Nephron progenitor cell (in vitro differentiated cells): ENCODE results near the gene SLC5A1.

Experiments
- DNase-seq: peaks from one replicate; pipeline ENCODE4 v3.0.0; 2021
- H3K27ac Mint-ChIP-seq: 2 replicates; pipeline ENCODE4 v1.8.0; 2021; ENCODE audit warnings: mild to moderate bottlenecking, moderate library complexity, mixed read lengths
- H3K27me3 Mint-ChIP-seq: 2 replicates; pipeline ENCODE4 v1.8.0; 2021; ENCODE audit warnings: mild to moderate bottlenecking, low read depth, mixed read lengths; ENCODE audit not compliant: poor library complexity
- H3K36me3 Mint-ChIP-seq: 2 replicates; pipeline ENCODE4 v1.8.0; 2021; ENCODE audit warnings: low read depth, mixed read lengths
- H3K4me1 Mint-ChIP-seq: 2 replicates; pipeline ENCODE4 v1.8.0; 2021; ENCODE audit warnings: mixed read lengths
- H3K4me3 Mint-ChIP-seq: 2 replicates; pipeline ENCODE4 v1.8.0; 2021; ENCODE audit warnings: mild to moderate bottlenecking, moderate library complexity, mixed read lengths
- H3K9me3 Mint-ChIP-seq: 2 replicates; pipeline ENCODE4 v1.8.0; 2021; ENCODE audit warnings: mild to moderate bottlenecking, moderate library complexity, mixed read lengths
- TF ChIP-seq, protein P1 (sequence below): fragments of 200-600 bp; sonication (generic); IDR thresholded peaks from 2 replicates; pipeline ENCODE4 v1.5.0; 2021; ENCODE audit warnings: antibody characterized with exemption

The SLC5A1 gene

DNA sequence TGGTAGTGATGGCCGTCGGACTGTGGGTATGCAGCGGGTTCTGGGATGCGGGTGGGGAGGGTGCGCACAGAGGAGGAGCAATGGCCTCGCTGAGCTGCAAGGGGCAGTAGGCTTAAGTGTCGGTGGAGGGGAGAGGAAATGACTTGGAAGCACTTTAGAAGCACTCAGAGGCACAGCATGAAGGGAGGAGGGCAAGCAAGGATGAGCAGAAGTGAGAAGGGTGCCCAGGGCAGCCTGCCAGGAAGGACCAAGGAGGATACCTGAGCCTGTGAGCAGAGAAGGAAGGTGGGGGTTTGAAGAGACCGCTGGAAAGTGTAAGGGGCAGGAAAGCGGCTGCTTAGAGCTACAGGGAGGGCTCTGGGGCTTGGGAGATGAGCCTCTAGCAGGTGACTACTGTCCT lies 330 bp downstream of the SLC5A1 start:
- H3K36me3 Mint-ChIP-seq = no peaks in the 10 kb centered on the region
- H3K27me3 Mint-ChIP-seq = peaks cover 10% of the 10 kb centered on the region
- H3K4me1 Mint-ChIP-seq = no peaks in the 10 kb centered on the region
- no peak for DNase-seq
- TF ChIP-seq, protein P1, sequence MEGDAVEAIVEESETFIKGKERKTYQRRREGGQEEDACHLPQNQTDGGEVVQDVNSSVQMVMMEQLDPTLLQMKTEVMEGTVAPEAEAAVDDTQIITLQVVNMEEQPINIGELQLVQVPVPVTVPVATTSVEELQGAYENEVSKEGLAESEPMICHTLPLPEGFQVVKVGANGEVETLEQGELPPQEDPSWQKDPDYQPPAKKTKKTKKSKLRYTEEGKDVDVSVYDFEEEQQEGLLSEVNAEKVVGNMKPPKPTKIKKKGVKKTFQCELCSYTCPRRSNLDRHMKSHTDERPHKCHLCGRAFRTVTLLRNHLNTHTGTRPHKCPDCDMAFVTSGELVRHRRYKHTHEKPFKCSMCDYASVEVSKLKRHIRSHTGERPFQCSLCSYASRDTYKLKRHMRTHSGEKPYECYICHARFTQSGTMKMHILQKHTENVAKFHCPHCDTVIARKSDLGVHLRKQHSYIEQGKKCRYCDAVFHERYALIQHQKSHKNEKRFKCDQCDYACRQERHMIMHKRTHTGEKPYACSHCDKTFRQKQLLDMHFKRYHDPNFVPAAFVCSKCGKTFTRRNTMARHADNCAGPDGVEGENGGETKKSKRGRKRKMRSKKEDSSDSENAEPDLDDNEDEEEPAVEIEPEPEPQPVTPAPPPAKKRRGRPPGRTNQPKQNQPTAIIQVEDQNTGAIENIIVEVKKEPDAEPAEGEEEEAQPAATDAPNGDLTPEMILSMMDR = no peak
- no peaks in the 10 kb centered on the region for H3K9me3 Mint-ChIP-seq
- no peak overlapping the region for H3K4me3 Mint-ChIP-seq
- H3K27ac Mint-ChIP-seq = no peak overlapping the region

DNA sequence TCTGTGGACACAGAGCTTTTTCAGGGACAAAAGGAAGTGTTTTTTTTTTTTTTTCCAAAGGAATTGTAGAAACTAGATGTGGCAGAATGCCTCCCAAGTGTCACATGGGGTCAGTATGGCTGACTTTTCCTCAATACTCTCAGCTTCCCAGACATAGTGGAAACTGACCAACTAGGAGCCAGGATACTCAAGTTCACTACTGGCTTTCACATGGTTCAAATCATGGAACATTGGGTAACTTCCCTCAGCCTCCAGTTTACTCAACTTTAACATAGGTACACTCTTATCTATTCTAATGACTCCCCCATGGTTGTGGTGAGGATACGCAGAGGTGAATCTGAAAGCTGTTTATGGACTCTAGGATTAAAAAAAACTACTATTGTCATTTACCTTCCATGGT lies 1.4 kb downstream of the SLC5A1 start:
- Mint-ChIP-seq H3K27me3 (peaks cover 10% of the 10 kb centered on the region), H3K4me1 (no peaks in the 10 kb centered on the region), H3K4me3 (no peak overlapping the region), H3K27ac (no peak overlapping the region), H3K9me3 (no peaks in the 10 kb centered on the region), H3K36me3 (no peaks in the 10 kb centered on the region)
- TF ChIP-seq, protein P1 = no peak
- DNase-seq = no peak

DNA sequence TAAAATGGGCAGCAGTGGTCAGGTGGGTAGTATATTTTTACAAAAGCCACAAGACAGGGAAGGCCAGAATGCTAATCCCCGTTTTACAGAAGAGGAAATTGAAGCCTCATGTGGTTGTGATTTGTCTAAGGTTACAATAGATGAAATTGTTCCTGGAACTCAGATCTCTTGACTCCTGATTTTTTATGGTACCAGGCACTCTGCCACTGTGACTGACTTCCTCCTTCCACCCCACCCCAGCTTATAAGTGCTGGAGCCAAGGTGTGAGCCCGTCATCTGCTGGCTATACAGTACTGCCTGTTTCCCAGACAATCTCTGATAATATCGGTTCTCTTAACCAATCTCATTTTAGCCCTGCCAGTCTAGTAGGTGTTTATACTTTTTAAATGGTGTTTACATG lies 1.9 kb downstream of the SLC5A1 start:
- Mint-ChIP-seq H3K4me1 (peaks cover under 1% of the 10 kb centered on the region), H3K4me3 (no peak overlapping the region), H3K27ac (no peak overlapping the region), H3K9me3 (no peaks in the 10 kb centered on the region), H3K27me3 (peaks cover 9% of the 10 kb centered on the region), H3K36me3 (no peaks in the 10 kb centered on the region)
- no peak for DNase-seq
- TF ChIP-seq, protein P1 = no peak

DNA sequence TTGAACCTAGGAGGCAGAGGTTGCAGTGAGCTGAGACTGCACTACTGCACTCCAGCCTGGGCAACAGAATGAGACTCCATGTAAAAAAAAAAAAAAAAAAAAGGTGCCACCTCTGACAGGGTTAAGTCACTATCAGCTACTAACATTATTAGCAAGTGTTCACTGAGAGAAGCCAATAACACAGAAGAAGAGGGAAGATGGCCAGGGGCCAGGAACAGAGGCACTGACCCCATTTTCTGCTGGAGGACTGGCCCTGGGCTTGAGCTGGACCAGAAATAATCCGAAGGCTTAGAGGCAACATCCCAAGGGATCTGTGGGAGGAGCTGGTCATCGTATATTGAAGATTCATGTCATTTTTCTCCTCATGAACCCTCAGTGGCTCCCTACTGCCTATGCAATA lies 5.0 kb downstream of the SLC5A1 start:
- no peak for DNase-seq
- Mint-ChIP-seq H3K27ac (no peak overlapping the region), H3K27me3 (peaks cover 10% of the 10 kb centered on the region), H3K9me3 (no peaks in the 10 kb centered on the region), H3K4me1 (peaks cover 11% of the 10 kb centered on the region), H3K4me3 (no peak overlapping the region), H3K36me3 (no peaks in the 10 kb centered on the region)
- TF ChIP-seq, protein P1 = no peak

DNA sequence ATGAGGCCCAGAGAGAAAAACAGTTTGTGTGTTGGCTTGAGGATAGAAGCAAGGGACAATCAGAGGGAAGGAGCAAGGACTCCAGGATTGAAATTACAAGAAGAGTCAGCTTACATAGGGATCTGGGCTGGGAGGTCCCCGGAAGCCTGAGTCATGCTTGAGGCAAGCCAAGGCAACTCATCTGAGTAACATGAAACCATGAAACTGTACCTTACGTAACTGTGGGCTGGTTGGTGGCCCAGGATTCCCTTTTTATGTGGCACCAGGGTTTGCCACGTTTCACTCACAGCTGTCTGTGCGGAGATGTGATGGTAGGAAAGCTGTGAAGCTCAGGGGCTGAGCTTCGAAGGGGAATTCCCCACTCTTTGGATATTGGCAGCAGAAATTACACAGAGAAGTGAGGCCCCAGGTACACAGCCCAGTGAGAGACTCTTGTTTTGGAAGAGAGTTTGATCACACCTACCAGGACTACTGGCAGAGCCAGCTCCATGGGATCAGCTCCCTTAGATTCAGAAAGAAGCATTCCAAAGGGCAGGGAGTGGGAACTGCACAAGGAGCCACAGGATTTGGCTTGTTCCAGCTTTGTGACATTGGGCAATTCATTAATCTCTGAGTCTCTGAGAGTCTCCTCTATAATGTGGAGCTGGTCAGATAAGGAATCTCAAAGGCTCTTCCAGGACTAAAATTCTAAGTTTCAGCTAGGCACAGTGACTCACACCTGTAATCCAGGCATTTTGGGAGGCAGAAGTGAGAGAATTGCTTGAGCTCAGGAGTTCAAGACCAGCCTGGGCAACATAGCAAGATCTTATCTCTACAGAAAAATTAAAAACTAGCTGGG lies 7.8 kb downstream of the SLC5A1 start:
- TF ChIP-seq, protein P1 = no peak
- H3K27me3 Mint-ChIP-seq = peaks cover 21% of the 10 kb centered on the region
- H3K4me1 Mint-ChIP-seq = peaks cover 11% of the 10 kb centered on the region
- peak; percentile 8 for DNase-seq
- peak overlapping the region; percentile 8 for H3K27ac Mint-ChIP-seq
- H3K4me3 Mint-ChIP-seq = no peak overlapping the region
- no peaks in the 10 kb centered on the region for H3K9me3 Mint-ChIP-seq
- H3K36me3 Mint-ChIP-seq = no peaks in the 10 kb centered on the region

DNA sequence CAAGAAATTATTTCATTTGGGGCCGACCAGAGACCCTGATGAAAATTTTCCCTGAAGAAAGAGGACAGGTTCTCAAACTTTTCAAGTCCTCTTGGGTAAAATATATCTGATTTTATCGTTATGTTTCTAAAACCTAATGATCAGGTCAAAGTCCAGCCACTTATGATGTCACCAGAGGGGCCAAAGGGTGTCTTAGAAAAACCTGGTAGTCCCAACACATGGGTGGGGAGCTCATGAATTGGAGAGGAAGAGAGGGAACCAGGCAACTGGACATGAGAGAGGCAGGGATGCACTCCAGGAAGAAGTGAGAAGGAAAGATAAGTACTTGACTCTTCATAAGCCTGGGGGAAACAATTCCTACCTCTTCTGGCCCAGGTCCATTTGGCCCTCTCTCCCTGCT lies 9.2 kb downstream of the SLC5A1 start:
- Mint-ChIP-seq H3K36me3 (no peaks in the 10 kb centered on the region), H3K27me3 (peaks cover 21% of the 10 kb centered on the region), H3K4me1 (peaks cover 11% of the 10 kb centered on the region), H3K9me3 (no peaks in the 10 kb centered on the region), H3K27ac (no peak overlapping the region), H3K4me3 (no peak overlapping the region)
- no peak for DNase-seq
- TF ChIP-seq, protein P1 = no peak
